Measurements from ENCODE around the gene ROBO1. TPM values are rescaled to one million over a fixed set of nuclear protein-coding genes. Genes with fewer than 3 reads are reported as not detected.
A peak's percentile ranks its signal among the peaks of the same experiment; 100 is the strongest.

Gene ROBO1
- total RNA-seq, 1 experiment from 2014 or later: 35.5 TPM

DNA sequence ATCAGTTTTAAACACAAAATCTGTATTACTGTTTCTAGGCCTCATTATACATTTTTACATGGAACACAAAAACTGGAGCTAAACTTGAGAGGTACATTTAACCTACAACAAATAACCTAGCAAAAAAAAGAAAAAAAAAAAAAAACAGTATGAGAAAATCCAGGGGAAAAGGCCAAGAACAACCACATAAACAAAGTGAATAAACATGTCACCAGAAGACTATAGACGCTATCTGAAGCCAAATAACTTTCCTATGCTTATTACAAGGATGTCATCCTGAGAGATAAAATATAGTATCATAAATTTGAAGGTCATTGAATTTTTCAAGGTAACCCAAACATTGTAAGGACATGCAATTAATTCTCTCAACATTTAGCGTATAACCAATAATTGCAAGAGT lies 911.6 kb downstream of the ROBO1 start:
- Histone ChIP-seq H3K9me3 (ENCODE audit: low read length) (no peaks in the 10 kb centered on the region), H3K9ac (ENCODE audit: low read length) (no peak overlapping the region), H3K79me2 (ENCODE audit: low read length) (no peaks in the 10 kb centered on the region), H3K9me2 (replicated peaks; ENCODE audit: low read length) (no peaks in the 10 kb centered on the region), H3K4me2 (ENCODE audit: low read length) (no peak overlapping the region), H3K4me1 (ENCODE audit: insufficient read depth, low read length) (no peaks in the 10 kb centered on the region), H3K4me3 (ENCODE audit: low read length) (no peak overlapping the region), H3K27me3 (ENCODE audit: low read length) (no peaks in the 10 kb centered on the region), H2AFZ (ENCODE audit: low read length) (no peak overlapping the region), H4K20me1 (ENCODE audit: low read length) (no peaks in the 10 kb centered on the region), H3K27ac (ENCODE audit: low read length) (no peak overlapping the region), H3K36me3 (ENCODE audit: low read depth, low read length) (no peaks in the 10 kb centered on the region), H3F3A (ENCODE audit: low read length, unreplicated experiment) (no peaks in the 10 kb centered on the region)
- POLR2A ChIA-PET (ENCODE audit: unreplicated experiment): no interaction called here
- ATAC-seq (no peak), DNase-seq (no peak)
- TF ChIP-seq EZH2 (IDR thresholded peaks at IDR 0.05; ENCODE audit: low read length, unreplicated experiment): no peak
- TF ChIP-seq CTCF (conservative IDR thresholded peaks at IDR 0.05; ENCODE audit: low read depth, low read length): no peak
- no peak for TF ChIP-seq EZH2phosphoT487 (IDR thresholded peaks at IDR 0.05; ENCODE audit: borderline replicate concordance, low read length)
- CTCF ChIA-PET: no interaction called here
- no TSS peak for BruUV-seq (replicated peaks)
- intact Hi-C loops (cut with micrococcal nuclease): loop anchor here (2.0 to 5.0 kb wide), 3 partner anchors 133 to 189 kb away; no protein-coding TSS in a partner anchor

DNA sequence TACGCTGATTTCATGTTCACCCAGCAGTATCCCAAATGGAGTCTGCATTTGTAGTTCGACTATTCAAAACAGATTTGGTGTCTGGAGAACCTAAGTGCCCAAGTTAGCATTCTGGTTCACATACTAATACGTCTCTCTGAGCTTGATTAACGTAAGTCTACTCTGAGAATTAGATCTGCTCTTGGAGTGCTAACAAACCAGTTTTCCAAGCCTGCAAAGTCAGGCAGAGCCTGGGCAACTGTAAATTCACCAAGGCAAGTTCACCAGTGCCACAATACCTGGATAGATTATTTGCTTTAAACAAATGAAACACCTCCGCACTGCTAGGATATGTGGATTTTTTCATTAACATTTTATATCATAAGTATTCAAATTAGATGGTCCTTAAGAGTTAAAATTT lies 912.6 kb downstream of the ROBO1 start:
- H3K27ac ChIP-seq (ENCODE audit: low read length): no peak overlapping the region
- H3K36me3 ChIP-seq (ENCODE audit: low read depth, low read length): no peaks in the 10 kb centered on the region
- H4K20me1 ChIP-seq (ENCODE audit: low read length): no peaks in the 10 kb centered on the region
- CTCF ChIA-PET: no interaction called here
- H3K4me2 ChIP-seq (ENCODE audit: low read length): no peak overlapping the region
- H3F3A ChIP-seq (ENCODE audit: low read length, unreplicated experiment): no peaks in the 10 kb centered on the region
- no peaks in the 10 kb centered on the region for H3K4me1 ChIP-seq (ENCODE audit: insufficient read depth, low read length)
- H3K9me2 ChIP-seq (replicated peaks; ENCODE audit: low read length): no peaks in the 10 kb centered on the region
- no peaks in the 10 kb centered on the region for H3K9me3 ChIP-seq (ENCODE audit: low read length)
- intact Hi-C loops (cut with micrococcal nuclease): loop anchor here (5.0 kb wide), 1 partner anchor 188 kb away; no protein-coding TSS in a partner anchor
- no peak overlapping the region for H3K9ac ChIP-seq (ENCODE audit: low read length)
- TF ChIP-seq EZH2 (IDR thresholded peaks at IDR 0.05; ENCODE audit: low read length, unreplicated experiment) (no peak), EZH2phosphoT487 (IDR thresholded peaks at IDR 0.05; ENCODE audit: borderline replicate concordance, low read length) (no peak), CTCF (conservative IDR thresholded peaks at IDR 0.05; ENCODE audit: low read depth, low read length) (no peak)
- no TSS peak for BruUV-seq (replicated peaks)
- H3K27me3 ChIP-seq (ENCODE audit: low read length): no peaks in the 10 kb centered on the region
- no peaks in the 10 kb centered on the region for H3K79me2 ChIP-seq (ENCODE audit: low read length)
- H2AFZ ChIP-seq (ENCODE audit: low read length): no peak overlapping the region
- DNase-seq (no peak), ATAC-seq (no peak)
- H3K4me3 ChIP-seq (ENCODE audit: low read length): no peak overlapping the region
- POLR2A ChIA-PET (ENCODE audit: unreplicated experiment): no interaction called here

DNA sequence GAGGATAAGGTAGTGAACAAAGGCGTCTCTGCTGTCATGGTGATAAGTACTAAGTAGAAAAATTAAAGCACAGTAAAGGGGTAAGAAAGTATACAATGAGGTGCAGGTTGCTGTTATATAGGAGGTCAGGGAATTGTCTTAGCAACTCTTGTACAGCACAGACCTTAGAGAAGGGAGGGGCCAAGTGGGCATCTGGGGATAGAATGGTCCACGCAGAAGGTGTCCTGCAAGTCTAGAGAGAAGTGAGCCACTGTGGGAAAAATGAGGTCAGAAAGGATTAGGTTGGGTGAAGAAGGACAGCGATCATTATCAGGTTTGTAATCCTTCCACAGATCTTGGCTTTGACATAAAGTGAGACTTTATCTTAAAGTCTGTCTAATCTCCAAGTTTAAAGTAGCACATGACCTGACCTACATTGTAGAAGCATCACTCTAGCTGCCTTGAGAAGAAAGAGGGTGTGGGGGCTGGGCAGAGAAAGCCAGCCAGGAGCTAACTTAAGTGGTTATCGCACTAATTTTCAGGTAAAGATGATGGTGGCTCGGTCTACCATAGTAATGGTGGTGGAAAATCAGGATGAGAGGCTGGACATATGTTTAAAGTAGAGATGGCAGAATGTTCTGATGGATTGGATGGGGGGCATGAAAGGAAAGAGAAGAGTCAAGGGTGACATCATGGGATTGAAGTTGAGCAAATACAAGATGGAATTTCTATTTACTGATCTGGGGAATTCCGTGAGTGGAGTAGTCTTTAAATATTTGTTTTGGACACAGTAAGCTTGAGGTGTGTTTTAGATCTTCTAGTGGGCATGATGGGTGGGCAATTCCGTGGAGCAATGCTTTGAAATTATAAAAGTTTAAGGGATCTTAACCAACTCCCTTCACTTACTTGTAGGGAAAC lies 919.2 kb downstream of the ROBO1 start:
- H3K27ac ChIP-seq (ENCODE audit: low read length): no peak overlapping the region
- no peaks in the 10 kb centered on the region for H3K79me2 ChIP-seq (ENCODE audit: low read length)
- BruUV-seq (replicated peaks): no TSS peak
- intact Hi-C loops (cut with micrococcal nuclease): no loop called here
- no peak overlapping the region for H3K9ac ChIP-seq (ENCODE audit: low read length)
- no peak; the same call in 1 of the 2 replicates for ATAC-seq
- H3K4me1 ChIP-seq (ENCODE audit: insufficient read depth, low read length): peaks cover 8% of the 10 kb centered on the region; the same call in 1 of the 2 replicates
- H3K4me3 ChIP-seq (ENCODE audit: low read length): no peak overlapping the region
- peak; percentile 9 for DNase-seq
- no peak overlapping the region for H2AFZ ChIP-seq (ENCODE audit: low read length)
- ChIA-PET CTCF (no interaction called here), POLR2A (ENCODE audit: unreplicated experiment) (no interaction called here)
- no peaks in the 10 kb centered on the region for H3K9me3 ChIP-seq (ENCODE audit: low read length)
- no peaks in the 10 kb centered on the region for H3K27me3 ChIP-seq (ENCODE audit: low read length)
- TF ChIP-seq EZH2 (IDR thresholded peaks at IDR 0.05; ENCODE audit: low read length, unreplicated experiment) (no peak), EZH2phosphoT487 (IDR thresholded peaks at IDR 0.05; ENCODE audit: borderline replicate concordance, low read length) (no peak)
- H3K36me3 ChIP-seq (ENCODE audit: low read depth, low read length): no peaks in the 10 kb centered on the region
- H3K9me2 ChIP-seq (replicated peaks; ENCODE audit: low read length): no peaks in the 10 kb centered on the region
- no peaks in the 10 kb centered on the region for H4K20me1 ChIP-seq (ENCODE audit: low read length)
- no peak overlapping the region for H3K4me2 ChIP-seq (ENCODE audit: low read length)
- H3F3A ChIP-seq (ENCODE audit: low read length, unreplicated experiment): no peaks in the 10 kb centered on the region

Data from PC-3 (cell line).